Stomach (tissue), 4 donors: ENCODE data around the gene RACGAP1.

Experiments used
- CTCF ChIP-seq, 7 experiments: fragments of 450-650 bp in 4 of 7; fragments of 200-600 bp in 3 of 7; sonication (generic) in 3 of 7; IDR thresholded peaks; one replicate each; pipeline ENCODE4 v1.5.1; 2016 to 2019; ENCODE audit warnings: antibody characterized with exemption in 7 of 7, control low read depth in 2 of 7, mild to moderate bottlenecking in 1 of 7
- POLR2A ChIP-seq, 4 donors: fragments of 450-650 bp; IDR thresholded peaks; one replicate each; pipeline ENCODE4 v1.6.1; 2016; ENCODE audit warnings: antibody characterized with exemption in 4 of 4, control low read depth in 2 of 4, mild to moderate bottlenecking in 1 of 4, moderate library complexity in 1 of 4

- TF ChIP-seq CTCF (IDR thresholded peaks at IDR 0.05) (no peak), POLR2A (IDR thresholded peaks at IDR 0.05) (no peak)
Measured at GRCh38 chr12:49982246-49983087, 42.8 kb downstream of the RACGAP1 start.
